GM18499 (cell line): ENCODE data around the gene CAPRIN1.
"Not testable (repeated sequence)": the region's sequence is repeated elsewhere in the genome, so short reads cannot be mapped to it uniquely, and the experiment has no call there.

Experiments used
- ATAC-seq: cut with Tn5 transposase; IDR thresholded peaks from one replicate; pipeline ENCODE4 v1.9.1; 2021; ENCODE audit warnings: moderate number of reproducible peaks; ENCODE audit not compliant: insufficient read depth, unreplicated experiment

Gene CAPRIN1

GRCh38 chr11:34050581-34051348, 766 bp upstream of the CAPRIN1 start:
- ATAC-seq, result no peak

DNA sequence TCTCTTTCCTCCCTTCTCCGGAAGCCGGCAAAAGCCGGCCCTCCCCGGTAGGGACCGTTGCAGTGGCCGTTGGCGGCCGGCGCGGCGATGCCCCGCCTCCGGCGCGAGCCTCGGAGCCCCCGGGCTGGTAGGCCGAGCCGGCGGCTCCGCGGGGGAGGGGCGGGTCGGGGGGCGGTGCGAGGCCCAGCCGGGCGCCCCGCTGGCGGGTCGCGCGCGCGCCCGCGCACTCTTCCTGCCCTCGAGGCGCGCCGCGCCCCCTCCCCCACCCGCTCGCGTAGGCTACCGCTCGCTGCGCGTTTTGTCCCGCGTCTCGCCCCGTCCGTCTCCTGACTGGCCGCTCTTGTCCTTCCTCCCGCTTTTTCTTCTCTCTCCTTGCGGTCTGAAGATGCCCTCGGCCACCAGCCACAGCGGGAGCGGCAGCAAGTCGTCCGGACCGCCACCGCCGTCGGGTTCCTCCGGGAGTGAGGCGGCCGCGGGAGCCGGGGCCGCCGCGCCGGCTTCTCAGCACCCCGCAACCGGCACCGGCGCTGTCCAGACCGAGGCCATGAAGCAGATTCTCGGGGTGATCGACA, 591 bp downstream of the CAPRIN1 start:
- peak; percentile 15 for ATAC-seq

GRCh38 chr11:34052608-34053160, 1.2 kb downstream of the CAPRIN1 start:
- ATAC-seq, result no peak

DNA sequence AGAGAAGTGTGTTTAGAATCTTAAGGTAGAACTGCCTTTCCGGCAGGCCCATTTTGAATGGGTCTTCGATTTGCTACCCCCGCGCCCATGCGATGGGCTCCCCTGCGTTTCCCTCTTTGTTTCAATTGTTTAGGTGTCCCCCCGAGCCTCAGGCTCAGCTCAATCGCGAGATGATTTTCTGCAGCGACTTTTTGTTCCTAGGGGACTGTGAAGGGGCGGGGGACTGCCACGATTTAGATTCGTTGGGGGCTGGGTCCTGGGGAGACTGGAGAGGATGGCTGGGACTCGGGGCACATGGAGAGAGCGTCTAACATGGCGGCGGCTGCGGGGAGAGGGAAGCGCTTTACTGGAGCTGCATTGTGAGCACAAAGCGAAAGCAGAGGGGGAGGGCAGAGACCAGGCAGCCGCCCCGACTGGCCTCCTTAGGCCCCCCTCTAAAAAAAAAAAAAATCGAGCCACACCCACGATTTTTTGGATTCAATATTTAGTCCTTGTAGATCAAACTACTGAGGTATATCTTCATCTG, 1.7 kb downstream of the CAPRIN1 start:
- no peak for ATAC-seq

GRCh38 chr11:34054351-34054750, 2.8 kb downstream of the CAPRIN1 start:
- not testable (repeated sequence) for ATAC-seq

- no peak for ATAC-seq
Measured at GRCh38 chr11:34055218-34056000, 3.9 kb downstream of the CAPRIN1 start.

GRCh38 chr11:34056672-34057071, 5.1 kb downstream of the CAPRIN1 start:
- no peak for ATAC-seq

- ATAC-seq, result no peak
Measured at GRCh38 chr11:34063061-34063795, 11.7 kb downstream of the CAPRIN1 start.

- no peak for ATAC-seq
Measured at GRCh38 chr11:34064291-34064690, 12.8 kb downstream of the CAPRIN1 start.

- no peak for ATAC-seq
Measured at GRCh38 chr11:34065505-34066203, 14.1 kb downstream of the CAPRIN1 start.

DNA sequence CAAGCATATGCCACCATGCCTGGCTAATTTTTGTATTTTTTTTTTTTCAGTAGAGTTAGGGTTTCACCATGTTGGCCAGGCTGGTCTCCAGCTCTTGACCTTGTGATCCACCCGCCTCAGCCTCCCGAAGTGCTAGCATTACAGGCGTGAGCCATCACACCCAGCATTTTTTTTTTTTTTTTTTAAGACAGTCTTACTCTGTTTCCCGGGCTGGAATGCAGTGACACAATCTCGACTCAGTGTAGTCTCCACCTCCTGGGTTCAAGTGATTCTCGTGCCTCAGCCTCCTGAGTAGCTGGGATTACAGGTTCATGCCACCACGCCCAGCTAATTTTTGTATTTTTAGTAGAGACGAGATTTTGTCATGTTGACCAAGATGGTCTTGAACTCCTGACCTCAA, 15.2 kb downstream of the CAPRIN1 start:
- ATAC-seq, result not testable (repeated sequence)

DNA sequence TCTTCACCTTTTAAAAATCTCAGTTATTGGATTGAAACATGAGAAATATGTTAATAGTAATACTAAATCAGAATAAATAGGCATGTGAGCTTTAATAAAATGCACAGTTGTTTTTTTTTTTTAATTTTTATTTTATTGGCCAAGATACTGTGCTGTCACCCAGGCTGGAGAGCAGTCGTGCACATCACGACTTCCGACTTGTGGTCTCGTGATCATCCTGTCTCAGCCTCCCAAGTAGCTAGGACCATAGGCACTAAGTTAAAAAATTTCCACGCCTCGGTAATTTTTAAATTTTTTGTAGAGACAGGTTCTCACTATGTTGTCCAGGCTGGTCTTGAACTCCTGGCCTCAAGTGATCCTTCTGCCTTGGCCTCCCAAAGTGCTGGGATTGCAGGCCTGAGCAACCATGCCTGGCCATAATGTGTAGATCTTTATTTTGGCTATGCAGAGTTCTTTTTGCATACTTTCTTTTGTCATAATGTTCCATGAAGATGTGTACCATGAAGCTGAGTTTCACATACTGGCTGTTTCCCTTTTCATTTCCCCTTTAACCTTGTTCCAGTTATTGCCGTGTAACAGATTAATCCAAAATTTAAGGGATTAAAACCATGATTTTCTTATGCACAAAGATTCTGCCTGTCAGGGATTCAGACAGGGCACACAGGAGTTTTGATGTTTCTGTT, 16.0 kb downstream of the CAPRIN1 start:
- no peak for ATAC-seq

GRCh38 chr11:34068111-34068510, 16.6 kb downstream of the CAPRIN1 start:
- ATAC-seq, result no peak

DNA sequence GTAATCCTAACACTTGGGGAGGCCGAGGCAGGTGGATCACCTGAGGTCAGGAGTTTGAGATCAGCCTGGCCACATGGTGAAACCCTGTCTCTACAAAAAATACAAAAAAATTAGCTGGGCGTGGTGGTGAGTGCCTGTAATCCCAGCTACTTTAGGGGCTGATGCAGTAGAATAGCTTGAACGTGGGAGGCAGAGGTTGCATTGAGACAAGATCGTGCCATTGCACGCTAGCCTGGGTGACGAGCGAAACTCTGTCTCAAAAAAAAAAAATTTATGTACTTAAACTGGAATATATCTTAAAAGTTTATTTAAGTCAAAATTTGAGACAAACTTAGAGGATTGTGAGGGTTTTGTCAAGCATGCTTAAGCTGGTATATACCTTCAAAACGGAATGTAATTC, 19.8 kb downstream of the CAPRIN1 start:
- ATAC-seq, result not testable (repeated sequence)

GRCh38 chr11:34072041-34072440, 20.5 kb downstream of the CAPRIN1 start:
- ATAC-seq, result no peak

- no peak for ATAC-seq
Measured at GRCh38 chr11:34072832-34073231, 21.3 kb downstream of the CAPRIN1 start.

DNA sequence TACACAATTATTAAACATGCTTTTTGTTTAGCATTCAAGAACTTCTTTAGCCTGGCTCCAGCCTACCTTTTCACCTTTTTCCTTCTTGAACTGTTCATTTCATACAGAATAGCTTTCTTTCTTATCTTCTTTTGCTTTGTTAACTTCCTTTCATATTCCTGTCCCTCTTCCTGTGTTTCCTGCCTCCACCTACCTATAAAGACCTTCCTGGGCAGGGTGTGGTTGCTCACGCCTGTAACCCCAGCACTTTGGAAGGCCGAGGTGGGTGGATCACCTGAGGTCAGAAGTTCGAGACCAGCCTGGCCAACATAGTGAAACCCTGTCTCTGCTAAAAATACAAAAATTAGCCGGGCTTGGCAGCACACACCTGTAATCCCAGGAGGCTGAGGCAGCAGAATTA, 22.9 kb downstream of the CAPRIN1 start:
- ATAC-seq, result no peak

- no peak for ATAC-seq
Measured at GRCh38 chr11:34075178-34075820, 23.8 kb downstream of the CAPRIN1 start.
